Measurements from ENCODE around the gene SYCP3. TPM values are rescaled to one million over a fixed set of nuclear protein-coding genes. Genes with fewer than 3 reads are reported as not detected.

SYCP3 gene
- total and polyA plus RNA-seq, 2 of the 13 experiments (the other 11 are each of a cell fraction or from before 2014, with no cell fraction given) = not detected

DNA sequence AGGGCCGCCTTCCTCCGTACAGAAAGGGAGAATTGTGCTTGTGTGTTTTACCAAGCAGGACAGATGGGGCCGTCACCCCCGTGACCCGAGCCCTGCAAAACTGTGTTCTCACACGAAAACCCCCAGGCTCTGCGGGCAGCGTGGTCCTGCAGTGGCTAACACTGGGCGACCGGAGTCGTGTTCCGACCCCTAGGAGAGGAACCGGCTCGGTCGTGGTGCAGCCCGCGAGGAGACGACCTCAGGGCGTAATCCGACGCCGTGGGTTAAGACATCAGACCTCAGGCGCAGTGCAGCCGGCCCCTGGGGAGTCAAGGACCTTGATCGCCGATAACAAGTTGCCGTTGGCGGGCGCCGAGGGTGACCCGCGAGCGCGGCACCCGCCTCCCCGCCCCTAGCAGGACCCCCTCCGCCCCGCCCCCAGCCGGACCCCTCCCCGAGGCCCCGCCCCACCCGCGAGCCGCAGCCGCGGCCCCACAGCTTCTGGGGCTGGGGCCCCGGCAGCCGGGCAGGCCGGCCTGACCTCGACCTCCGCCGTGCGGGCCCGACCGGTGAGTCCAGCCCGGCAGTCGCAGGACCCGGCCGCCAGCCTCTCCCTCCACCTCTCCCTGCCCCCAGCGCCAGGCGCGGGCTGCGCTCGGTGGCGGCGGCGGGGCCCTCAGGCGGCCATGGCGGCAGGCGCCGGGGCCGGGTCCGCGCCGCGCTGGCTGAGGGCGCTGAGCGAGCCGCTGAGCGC lies 41.9 kb downstream of the SYCP3 start, which contains the start of gene CHPT1 (continued):
- TF ChIP-seq, protein P1, sequence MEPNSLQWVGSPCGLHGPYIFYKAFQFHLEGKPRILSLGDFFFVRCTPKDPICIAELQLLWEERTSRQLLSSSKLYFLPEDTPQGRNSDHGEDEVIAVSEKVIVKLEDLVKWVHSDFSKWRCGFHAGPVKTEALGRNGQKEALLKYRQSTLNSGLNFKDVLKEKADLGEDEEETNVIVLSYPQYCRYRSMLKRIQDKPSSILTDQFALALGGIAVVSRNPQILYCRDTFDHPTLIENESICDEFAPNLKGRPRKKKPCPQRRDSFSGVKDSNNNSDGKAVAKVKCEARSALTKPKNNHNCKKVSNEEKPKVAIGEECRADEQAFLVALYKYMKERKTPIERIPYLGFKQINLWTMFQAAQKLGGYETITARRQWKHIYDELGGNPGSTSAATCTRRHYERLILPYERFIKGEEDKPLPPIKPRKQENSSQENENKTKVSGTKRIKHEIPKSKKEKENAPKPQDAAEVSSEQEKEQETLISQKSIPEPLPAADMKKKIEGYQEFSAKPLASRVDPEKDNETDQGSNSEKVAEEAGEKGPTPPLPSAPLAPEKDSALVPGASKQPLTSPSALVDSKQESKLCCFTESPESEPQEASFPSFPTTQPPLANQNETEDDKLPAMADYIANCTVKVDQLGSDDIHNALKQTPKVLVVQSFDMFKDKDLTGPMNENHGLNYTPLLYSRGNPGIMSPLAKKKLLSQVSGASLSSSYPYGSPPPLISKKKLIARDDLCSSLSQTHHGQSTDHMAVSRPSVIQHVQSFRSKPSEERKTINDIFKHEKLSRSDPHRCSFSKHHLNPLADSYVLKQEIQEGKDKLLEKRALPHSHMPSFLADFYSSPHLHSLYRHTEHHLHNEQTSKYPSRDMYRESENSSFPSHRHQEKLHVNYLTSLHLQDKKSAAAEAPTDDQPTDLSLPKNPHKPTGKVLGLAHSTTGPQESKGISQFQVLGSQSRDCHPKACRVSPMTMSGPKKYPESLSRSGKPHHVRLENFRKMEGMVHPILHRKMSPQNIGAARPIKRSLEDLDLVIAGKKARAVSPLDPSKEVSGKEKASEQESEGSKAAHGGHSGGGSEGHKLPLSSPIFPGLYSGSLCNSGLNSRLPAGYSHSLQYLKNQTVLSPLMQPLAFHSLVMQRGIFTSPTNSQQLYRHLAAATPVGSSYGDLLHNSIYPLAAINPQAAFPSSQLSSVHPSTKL (CRISPR knock-in tag; IDR thresholded peaks at IDR 0.05) = no peak; the same call in 1 of the 2 replicates
- TF ChIP-seq HNRNPUL1 (IDR thresholded peaks at IDR 0.05; ENCODE audit: low read depth, low read length) (no peak), NCOA5 (CRISPR knock-in tag; IDR thresholded peaks at IDR 0.05) (no peak), NR2F6 (IDR thresholded peaks at IDR 0.05) (peak; percentile 12; the same call in 1 of the 2 replicates), NR2F6 (CRISPR knock-in tag; IDR thresholded peaks at IDR 0.05) (peak; percentile 66; the same call in 1 of the 2 replicates), REL (CRISPR knock-in tag; conservative IDR thresholded peaks at IDR 0.05) (peak; percentile 61; the same call in 1 of the 2 replicates), ZNF253 (CRISPR knock-in tag; IDR thresholded peaks at IDR 0.05; ENCODE audit: borderline replicate concordance) (no peak), ZNF180 (CRISPR knock-in tag; IDR thresholded peaks at IDR 0.05; ENCODE audit: borderline replicate concordance, low read depth) (no peak), ZNF331 (CRISPR knock-in tag; IDR thresholded peaks at IDR 0.05) (no peak), TCF7L2 (IDR thresholded peaks at IDR 0.05; ENCODE audit: low read depth, low read length) (no peak)
- TF ChIP-seq, protein P2, sequence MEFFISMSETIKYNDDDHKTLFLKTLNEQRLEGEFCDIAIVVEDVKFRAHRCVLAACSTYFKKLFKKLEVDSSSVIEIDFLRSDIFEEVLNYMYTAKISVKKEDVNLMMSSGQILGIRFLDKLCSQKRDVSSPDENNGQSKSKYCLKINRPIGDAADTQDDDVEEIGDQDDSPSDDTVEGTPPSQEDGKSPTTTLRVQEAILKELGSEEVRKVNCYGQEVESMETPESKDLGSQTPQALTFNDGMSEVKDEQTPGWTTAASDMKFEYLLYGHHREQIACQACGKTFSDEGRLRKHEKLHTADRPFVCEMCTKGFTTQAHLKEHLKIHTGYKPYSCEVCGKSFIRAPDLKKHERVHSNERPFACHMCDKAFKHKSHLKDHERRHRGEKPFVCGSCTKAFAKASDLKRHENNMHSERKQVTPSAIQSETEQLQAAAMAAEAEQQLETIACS (CRISPR knock-in tag; IDR thresholded peaks at IDR 0.05) = no peak; the same call in 1 of the 2 replicates
- TF ChIP-seq, protein P3, sequence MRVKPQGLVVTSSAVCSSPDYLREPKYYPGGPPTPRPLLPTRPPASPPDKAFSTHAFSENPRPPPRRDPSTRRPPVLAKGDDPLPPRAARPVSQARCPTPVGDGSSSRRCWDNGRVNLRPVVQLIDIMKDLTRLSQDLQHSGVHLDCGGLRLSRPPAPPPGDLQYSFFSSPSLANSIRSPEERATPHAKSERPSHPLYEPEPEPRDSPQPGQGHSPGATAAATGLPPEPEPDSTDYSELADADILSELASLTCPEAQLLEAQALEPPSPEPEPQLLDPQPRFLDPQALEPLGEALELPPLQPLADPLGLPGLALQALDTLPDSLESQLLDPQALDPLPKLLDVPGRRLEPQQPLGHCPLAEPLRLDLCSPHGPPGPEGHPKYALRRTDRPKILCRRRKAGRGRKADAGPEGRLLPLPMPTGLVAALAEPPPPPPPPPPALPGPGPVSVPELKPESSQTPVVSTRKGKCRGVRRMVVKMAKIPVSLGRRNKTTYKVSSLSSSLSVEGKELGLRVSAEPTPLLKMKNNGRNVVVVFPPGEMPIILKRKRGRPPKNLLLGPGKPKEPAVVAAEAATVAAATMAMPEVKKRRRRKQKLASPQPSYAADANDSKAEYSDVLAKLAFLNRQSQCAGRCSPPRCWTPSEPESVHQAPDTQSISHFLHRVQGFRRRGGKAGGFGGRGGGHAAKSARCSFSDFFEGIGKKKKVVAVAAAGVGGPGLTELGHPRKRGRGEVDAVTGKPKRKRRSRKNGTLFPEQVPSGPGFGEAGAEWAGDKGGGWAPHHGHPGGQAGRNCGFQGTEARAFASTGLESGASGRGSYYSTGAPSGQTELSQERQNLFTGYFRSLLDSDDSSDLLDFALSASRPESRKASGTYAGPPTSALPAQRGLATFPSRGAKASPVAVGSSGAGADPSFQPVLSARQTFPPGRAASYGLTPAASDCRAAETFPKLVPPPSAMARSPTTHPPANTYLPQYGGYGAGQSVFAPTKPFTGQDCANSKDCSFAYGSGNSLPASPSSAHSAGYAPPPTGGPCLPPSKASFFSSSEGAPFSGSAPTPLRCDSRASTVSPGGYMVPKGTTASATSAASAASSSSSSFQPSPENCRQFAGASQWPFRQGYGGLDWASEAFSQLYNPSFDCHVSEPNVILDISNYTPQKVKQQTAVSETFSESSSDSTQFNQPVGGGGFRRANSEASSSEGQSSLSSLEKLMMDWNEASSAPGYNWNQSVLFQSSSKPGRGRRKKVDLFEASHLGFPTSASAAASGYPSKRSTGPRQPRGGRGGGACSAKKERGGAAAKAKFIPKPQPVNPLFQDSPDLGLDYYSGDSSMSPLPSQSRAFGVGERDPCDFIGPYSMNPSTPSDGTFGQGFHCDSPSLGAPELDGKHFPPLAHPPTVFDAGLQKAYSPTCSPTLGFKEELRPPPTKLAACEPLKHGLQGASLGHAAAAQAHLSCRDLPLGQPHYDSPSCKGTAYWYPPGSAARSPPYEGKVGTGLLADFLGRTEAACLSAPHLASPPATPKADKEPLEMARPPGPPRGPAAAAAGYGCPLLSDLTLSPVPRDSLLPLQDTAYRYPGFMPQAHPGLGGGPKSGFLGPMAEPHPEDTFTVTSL (CRISPR knock-in tag; IDR thresholded peaks at IDR 0.05; ENCODE audit: borderline replicate concordance) = no peak
- TF ChIP-seq, protein P4, sequence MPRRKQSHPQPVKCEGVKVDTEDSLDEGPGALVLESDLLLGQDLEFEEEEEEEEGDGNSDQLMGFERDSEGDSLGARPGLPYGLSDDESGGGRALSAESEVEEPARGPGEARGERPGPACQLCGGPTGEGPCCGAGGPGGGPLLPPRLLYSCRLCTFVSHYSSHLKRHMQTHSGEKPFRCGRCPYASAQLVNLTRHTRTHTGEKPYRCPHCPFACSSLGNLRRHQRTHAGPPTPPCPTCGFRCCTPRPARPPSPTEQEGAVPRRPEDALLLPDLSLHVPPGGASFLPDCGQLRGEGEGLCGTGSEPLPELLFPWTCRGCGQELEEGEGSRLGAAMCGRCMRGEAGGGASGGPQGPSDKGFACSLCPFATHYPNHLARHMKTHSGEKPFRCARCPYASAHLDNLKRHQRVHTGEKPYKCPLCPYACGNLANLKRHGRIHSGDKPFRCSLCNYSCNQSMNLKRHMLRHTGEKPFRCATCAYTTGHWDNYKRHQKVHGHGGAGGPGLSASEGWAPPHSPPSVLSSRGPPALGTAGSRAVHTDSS (CRISPR knock-in tag; conservative IDR thresholded peaks at IDR 0.05) = no peak
- TF ChIP-seq, protein P5, sequence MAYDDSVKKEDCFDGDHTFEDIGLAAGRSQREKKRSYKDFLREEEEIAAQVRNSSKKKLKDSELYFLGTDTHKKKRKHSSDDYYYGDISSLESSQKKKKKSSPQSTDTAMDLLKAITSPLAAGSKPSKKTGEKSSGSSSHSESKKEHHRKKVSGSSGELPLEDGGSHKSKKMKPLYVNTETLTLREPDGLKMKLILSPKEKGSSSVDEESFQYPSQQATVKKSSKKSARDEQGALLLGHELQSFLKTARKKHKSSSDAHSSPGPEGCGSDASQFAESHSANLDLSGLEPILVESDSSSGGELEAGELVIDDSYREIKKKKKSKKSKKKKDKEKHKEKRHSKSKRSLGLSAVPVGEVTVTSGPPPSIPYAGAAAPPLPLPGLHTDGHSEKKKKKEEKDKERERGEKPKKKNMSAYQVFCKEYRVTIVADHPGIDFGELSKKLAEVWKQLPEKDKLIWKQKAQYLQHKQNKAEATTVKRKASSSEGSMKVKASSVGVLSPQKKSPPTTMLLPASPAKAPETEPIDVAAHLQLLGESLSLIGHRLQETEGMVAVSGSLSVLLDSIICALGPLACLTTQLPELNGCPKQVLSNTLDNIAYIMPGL (CRISPR knock-in tag; IDR thresholded peaks at IDR 0.05; ENCODE audit: borderline replicate concordance in 1 of 2, low read depth in 1 of 2) = peak in 1 of 2 experiments; percentile 7; a peak in 1 of 4 replicates
